ENCODE data around the gene LYRM4. TPM values are rescaled to one million over a fixed set of nuclear protein-coding genes. Genes with fewer than 3 reads are reported as not detected.

LYRM4 gene
- total and polyA plus RNA-seq, 2 donors (not counting 1 experiment from before 2014, with no cell fraction given), result 14.5 to 31.9 TPM

DNA sequence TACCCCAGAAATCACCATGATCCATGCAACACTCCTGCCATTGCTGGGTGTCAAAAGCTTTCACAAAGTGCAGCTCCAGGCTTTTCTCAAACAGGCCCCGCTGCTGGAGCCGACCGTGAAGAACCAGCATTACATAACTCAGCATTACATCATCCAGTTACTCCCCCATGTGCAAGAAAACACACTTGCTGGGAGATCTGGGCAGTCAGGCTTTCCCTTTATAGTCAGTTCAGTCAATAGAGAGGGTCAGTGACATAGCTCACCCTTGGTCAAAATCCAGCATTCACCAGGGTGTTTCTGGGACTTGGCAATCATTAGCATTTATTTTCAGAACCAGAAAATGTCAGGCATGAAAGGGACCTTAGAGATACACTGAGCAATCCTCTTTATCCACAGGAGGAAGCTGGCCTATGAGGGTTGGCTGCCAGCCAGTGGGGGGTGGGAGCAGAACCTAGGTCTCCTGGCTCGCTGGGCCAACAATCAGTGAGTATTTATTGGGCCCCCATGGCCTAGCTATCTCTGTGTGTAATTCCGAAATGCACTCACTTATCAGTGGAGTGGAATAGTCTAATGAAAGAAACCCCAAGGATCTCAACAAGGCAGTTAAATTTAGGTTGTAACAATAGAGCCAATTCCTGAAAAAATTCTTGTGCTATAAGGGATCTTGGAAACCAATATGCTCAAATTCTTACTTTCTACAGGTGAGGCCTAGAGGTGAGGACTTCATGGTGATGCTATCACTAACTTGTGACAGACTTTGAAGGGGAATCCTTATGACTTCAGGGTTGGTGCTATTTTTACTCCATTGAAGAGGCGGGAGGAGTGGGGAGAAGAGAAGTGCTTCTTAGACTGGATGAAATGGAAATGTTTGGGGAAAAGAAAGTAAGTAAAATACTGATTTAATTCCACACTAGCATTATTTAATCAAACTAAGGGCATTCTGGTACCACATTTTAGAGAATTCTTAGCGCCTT is 54.6 kb downstream of the LYRM4 start:
- no peaks in the 10 kb centered on the region for H3K36me3 ChIP-seq (ENCODE audit: control insufficient read depth, insufficient read depth, low read length)
- H3K9me3 ChIP-seq (ENCODE audit: control insufficient read depth, insufficient read depth, low read depth, low read length), result no peaks in the 10 kb centered on the region
- no peak for TF ChIP-seq EZH2 (IDR thresholded peaks at IDR 0.05; ENCODE audit: low read length, missing control alignments)
- TF ChIP-seq, protein P1, sequence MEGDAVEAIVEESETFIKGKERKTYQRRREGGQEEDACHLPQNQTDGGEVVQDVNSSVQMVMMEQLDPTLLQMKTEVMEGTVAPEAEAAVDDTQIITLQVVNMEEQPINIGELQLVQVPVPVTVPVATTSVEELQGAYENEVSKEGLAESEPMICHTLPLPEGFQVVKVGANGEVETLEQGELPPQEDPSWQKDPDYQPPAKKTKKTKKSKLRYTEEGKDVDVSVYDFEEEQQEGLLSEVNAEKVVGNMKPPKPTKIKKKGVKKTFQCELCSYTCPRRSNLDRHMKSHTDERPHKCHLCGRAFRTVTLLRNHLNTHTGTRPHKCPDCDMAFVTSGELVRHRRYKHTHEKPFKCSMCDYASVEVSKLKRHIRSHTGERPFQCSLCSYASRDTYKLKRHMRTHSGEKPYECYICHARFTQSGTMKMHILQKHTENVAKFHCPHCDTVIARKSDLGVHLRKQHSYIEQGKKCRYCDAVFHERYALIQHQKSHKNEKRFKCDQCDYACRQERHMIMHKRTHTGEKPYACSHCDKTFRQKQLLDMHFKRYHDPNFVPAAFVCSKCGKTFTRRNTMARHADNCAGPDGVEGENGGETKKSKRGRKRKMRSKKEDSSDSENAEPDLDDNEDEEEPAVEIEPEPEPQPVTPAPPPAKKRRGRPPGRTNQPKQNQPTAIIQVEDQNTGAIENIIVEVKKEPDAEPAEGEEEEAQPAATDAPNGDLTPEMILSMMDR (conservative IDR thresholded peaks at IDR 0.05 in 1 of 2, IDR thresholded peaks at IDR 0.05 in 1 of 2; ENCODE audit: low read depth in 1 of 2, low read length in 2 of 2), result no peak
- H2AFZ ChIP-seq (ENCODE audit: low read length), result no peak overlapping the region
- no peaks in the 10 kb centered on the region for H3K27me3 ChIP-seq (ENCODE audit: control insufficient read depth, insufficient read depth, low read length)
- no peak overlapping the region for H3K4me3 ChIP-seq (replicated peaks in 1 of 4; ENCODE audit: control extremely low read depth in 1 of 4, insufficient read depth in 1 of 4, low read depth in 3 of 4, low read length in 4 of 4)
- no peaks in the 10 kb centered on the region for H3K79me2 ChIP-seq (ENCODE audit: control insufficient read depth, insufficient read depth, low read length)
- no peaks in the 10 kb centered on the region for H4K20me1 ChIP-seq (ENCODE audit: control insufficient read depth, extremely low read depth, insufficient read depth, low read length)
- H3K9ac ChIP-seq (ENCODE audit: insufficient read depth, low read length), result no peak overlapping the region
- peak; percentile 56 to 63 for DNase-seq (ENCODE audit: low read depth in 2 of 2)
- peaks cover 9% of the 10 kb centered on the region for H3K4me1 ChIP-seq (ENCODE audit: control insufficient read depth, extremely low read depth, insufficient read depth, low read length)
- H3K4me2 ChIP-seq (ENCODE audit: extremely low read depth, insufficient read depth, low read length), result no peak overlapping the region
- no peak overlapping the region for H3K27ac ChIP-seq (ENCODE audit: insufficient read depth, low read length)

DNA sequence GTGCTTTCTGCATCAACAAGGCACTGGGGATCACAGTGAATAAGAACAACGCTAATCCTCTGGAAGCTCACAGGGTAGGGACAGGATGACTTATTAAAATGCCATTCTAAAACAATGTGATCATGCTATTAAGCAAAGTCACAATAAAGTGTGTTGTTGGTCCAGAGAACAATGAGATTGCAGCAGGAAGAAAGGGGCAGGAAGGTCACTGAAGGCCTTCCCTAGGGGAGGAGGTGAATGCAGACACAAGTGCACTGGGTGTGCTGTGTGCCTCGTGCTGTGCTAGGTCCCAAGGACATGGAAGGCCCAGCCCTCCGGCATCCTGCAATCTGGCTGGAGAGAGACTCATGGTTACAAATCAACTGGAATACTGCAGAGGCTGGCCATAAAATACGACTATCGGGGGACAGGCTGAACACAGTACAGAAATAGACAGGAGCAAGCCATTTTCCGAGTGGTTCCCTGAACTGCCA is 55.7 kb downstream of the LYRM4 start:
- H3K4me1 ChIP-seq (ENCODE audit: control insufficient read depth, extremely low read depth, insufficient read depth, low read length), result peaks cover 9% of the 10 kb centered on the region
- no peak overlapping the region for H3K4me3 ChIP-seq (replicated peaks in 1 of 4; ENCODE audit: control extremely low read depth in 1 of 4, insufficient read depth in 1 of 4, low read depth in 3 of 4, low read length in 4 of 4)
- H3K9ac ChIP-seq (ENCODE audit: insufficient read depth, low read length), result no peak overlapping the region
- no peak for TF ChIP-seq EZH2 (IDR thresholded peaks at IDR 0.05; ENCODE audit: low read length, missing control alignments)
- TF ChIP-seq, protein P1 (conservative IDR thresholded peaks at IDR 0.05 in 1 of 2, IDR thresholded peaks at IDR 0.05 in 1 of 2; ENCODE audit: low read depth in 1 of 2, low read length in 2 of 2), result no peak
- H3K27ac ChIP-seq (ENCODE audit: insufficient read depth, low read length), result no peak overlapping the region
- H4K20me1 ChIP-seq (ENCODE audit: control insufficient read depth, extremely low read depth, insufficient read depth, low read length), result no peaks in the 10 kb centered on the region
- H2AFZ ChIP-seq (ENCODE audit: low read length), result no peak overlapping the region
- no peaks in the 10 kb centered on the region for H3K79me2 ChIP-seq (ENCODE audit: control insufficient read depth, insufficient read depth, low read length)
- DNase-seq (ENCODE audit: low read depth in 2 of 2), result no peak
- H3K9me3 ChIP-seq (ENCODE audit: control insufficient read depth, insufficient read depth, low read depth, low read length), result no peaks in the 10 kb centered on the region
- H3K36me3 ChIP-seq (ENCODE audit: control insufficient read depth, insufficient read depth, low read length), result no peaks in the 10 kb centered on the region
- H3K27me3 ChIP-seq (ENCODE audit: control insufficient read depth, insufficient read depth, low read length), result no peaks in the 10 kb centered on the region
- H3K4me2 ChIP-seq (ENCODE audit: extremely low read depth, insufficient read depth, low read length), result no peak overlapping the region

DNA sequence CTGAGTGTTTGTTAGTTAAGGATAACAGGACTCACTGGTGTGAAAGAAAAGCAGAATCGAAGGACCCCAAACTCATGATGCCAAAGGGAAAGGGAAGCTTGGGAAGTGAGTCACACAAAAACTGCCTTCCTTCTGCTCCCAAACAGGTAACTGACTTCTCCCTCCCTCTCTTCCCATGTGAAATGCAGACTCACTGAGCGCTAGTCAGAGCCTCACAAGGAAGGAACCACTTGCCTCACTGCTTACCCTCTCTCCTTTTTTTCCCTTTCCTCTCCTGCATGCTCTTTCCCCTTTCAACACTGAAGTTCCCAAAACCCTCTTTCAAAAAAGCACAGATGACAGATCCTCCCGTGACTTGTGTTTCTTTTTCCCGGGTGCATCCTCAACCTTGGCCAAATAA is 56.4 kb downstream of the LYRM4 start:
- no peak overlapping the region for H3K4me3 ChIP-seq (replicated peaks in 1 of 4; ENCODE audit: control extremely low read depth in 1 of 4, insufficient read depth in 1 of 4, low read depth in 3 of 4, low read length in 4 of 4)
- H2AFZ ChIP-seq (ENCODE audit: low read length), result no peak overlapping the region
- no peaks in the 10 kb centered on the region for H3K79me2 ChIP-seq (ENCODE audit: control insufficient read depth, insufficient read depth, low read length)
- no peaks in the 10 kb centered on the region for H3K27me3 ChIP-seq (ENCODE audit: control insufficient read depth, insufficient read depth, low read length)
- H3K27ac ChIP-seq (ENCODE audit: insufficient read depth, low read length), result no peak overlapping the region
- no peaks in the 10 kb centered on the region for H4K20me1 ChIP-seq (ENCODE audit: control insufficient read depth, extremely low read depth, insufficient read depth, low read length)
- H3K4me2 ChIP-seq (ENCODE audit: extremely low read depth, insufficient read depth, low read length), result no peak overlapping the region
- DNase-seq (ENCODE audit: low read depth in 2 of 2), result no peak
- TF ChIP-seq, protein P1 (conservative IDR thresholded peaks at IDR 0.05 in 1 of 2, IDR thresholded peaks at IDR 0.05 in 1 of 2; ENCODE audit: low read depth in 1 of 2, low read length in 2 of 2), result no peak
- no peak for TF ChIP-seq EZH2 (IDR thresholded peaks at IDR 0.05; ENCODE audit: low read length, missing control alignments)
- peaks cover 9% of the 10 kb centered on the region for H3K4me1 ChIP-seq (ENCODE audit: control insufficient read depth, extremely low read depth, insufficient read depth, low read length)
- H3K9ac ChIP-seq (ENCODE audit: insufficient read depth, low read length), result no peak overlapping the region
- no peaks in the 10 kb centered on the region for H3K36me3 ChIP-seq (ENCODE audit: control insufficient read depth, insufficient read depth, low read length)
- H3K9me3 ChIP-seq (ENCODE audit: control insufficient read depth, insufficient read depth, low read depth, low read length), result no peaks in the 10 kb centered on the region
